GM21825 (cell line): ENCODE data around the gene PPP1R3D.
"Not testable (repeated sequence)": the region's sequence is repeated elsewhere in the genome, so short reads cannot be mapped to it uniquely, and the experiment has no call there.

ENCODE experiments used
- ATAC-seq: cut with Tn5 transposase; IDR thresholded peaks from one replicate; pipeline ENCODE4 v1.9.1; 2021; ENCODE audit warnings: mild to moderate bottlenecking, moderate library complexity; ENCODE audit not compliant: unreplicated experiment

PPP1R3D gene, protein sequence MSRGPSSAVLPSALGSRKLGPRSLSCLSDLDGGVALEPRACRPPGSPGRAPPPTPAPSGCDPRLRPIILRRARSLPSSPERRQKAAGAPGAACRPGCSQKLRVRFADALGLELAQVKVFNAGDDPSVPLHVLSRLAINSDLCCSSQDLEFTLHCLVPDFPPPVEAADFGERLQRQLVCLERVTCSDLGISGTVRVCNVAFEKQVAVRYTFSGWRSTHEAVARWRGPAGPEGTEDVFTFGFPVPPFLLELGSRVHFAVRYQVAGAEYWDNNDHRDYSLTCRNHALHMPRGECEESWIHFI

DNA sequence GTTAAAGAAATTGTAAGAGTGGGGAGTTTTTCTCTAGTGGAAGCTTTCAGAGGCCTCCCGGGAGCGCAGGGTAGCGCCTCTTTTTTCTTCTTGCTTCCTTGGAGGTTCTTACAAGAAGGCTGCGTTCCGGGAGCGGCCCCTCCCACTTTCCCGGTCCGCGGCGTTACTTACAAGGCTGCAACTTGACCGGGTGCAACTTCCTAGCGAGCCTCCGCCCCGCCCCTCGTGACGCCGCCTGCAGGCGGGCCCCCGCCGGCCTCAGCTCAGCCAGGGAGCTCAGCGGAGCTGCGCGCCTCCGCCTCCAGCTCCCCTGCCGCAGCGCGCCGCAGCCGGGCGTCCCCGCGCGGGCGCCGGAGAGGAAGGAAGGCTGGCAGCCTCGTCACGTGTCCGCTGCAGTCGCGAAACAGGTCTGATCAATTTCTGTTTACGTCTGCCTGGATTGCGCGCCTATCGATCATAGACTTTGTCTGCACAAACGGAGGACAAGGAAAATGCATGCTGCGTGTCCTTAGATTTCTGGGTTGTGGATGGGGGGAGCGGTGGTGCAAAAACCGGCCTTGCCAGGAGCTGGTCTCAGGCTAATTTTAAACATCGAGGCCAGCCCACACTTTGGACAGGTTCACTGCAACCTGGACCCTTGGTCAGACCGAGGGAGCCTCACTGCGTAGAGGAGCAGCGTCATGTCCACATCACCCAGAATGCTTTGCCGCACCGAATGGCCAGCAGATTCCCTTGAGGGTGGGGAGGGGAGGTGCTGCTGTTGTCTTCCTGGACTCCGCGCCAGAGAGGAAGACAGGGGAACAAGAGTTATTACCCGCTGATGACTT, at the start of gene PPP1R3D, which contains the start of gene FAM217B:
TSS of gene PPP1R3D (minus strand) at position 177 of the 827 bp plus-strand sequence. CDS start 374 bp downstream, outside the sequence.
TSS of gene FAM217B (plus strand) at position 261 of the 827 bp plus-strand sequence. CDS start 3,555 bp downstream, outside the sequence.
- peak; percentile 90 for ATAC-seq

DNA sequence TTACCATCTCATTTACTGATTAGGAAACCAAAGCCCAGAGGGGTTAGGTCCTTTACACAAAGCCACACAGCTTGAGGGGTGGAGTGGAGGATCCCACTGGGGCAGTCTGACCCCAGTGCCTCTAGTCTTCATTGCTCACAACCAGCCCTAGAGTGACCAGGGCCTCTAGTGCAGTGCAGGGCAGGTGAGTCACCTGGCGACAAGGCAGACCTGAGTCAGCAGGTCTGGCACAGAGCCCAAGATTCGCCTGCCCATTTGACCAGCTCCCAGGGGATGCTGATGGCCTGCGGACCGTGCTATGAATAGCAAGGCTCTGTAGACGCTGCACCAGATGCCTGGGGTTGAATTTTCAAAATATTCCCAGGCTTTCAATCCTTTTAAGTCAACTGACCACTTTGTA, 48.0 kb upstream of the PPP1R3D start:
- ATAC-seq, result no peak

DNA sequence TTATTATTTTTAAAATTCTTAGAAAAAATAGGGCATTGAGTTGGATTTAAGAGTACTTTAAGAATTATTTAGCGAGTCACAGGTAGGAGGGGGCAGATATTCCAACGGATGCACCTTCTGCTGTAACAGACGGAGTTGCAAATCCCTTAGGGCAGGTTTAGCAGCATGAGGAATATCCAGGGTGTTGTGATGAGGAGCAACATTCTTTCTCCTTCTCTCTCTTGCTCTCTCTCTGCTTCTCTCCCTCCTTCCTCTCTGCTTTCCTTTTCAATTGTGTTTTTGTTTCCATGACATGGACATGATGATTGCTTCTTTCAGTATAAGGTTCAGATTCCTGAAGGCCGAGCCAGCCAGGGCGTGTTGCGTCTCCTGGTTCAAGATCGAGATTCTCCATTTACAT, 47.0 kb upstream of the PPP1R3D start:
- ATAC-seq, result no peak

DNA sequence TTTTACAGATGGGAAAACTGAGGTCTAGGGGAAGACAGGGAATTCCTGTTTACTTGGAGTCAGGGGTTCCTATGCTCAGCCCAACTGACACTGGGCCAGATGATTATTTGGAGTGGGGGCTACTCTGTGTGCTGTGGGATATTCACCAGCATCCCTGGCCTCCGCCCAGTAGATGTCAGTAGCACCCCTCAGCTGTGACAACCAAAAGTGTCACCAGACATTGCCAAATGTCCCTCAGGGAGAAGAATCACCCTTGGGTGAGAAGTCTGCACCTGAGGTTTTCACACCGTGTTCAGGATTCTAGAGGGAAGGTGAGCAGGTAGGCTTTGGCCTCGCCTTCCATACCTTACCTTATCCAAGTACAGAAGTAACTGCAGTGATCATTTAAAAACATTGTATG, 45.8 kb upstream of the PPP1R3D start:
- ATAC-seq, result no peak

DNA sequence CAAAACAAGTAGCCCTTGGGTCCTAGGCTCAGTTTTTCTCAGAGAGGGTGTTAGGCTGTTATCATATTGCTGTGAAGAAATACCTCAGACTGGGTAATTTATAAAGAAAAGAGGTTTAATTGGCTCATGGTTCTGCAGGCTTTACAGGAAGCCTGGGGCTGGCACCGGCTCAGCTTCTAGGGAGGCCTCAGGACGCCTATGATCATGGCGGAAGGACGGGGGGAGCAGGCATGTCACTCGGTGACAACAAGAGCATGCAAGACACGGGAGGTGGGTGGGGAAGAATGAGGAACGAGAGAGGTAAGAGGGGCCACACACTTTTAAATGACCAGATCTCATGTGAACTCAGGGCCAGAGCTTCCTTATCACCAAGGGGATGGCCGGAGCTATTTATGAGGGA, 45.1 kb upstream of the PPP1R3D start:
- no peak for ATAC-seq

DNA sequence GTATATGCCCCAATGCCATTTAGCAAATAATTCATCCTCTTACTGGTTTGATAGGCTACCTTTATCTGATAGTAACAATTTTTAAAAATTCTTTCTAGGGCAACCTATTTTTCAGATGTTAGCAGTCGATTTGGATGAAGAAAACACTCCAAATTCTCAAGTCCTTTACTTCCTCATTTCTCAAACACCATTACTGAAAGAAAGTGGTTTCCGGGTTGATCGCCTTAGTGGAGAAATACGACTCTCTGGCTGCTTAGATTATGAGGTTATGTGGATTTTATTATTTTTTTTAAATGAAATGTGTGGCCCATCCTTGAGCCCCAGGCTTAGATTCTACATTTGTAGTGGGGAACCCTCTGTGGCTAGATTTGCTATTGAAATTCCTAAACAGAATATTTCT, 44.4 kb upstream of the PPP1R3D start:
- no peak for ATAC-seq

DNA sequence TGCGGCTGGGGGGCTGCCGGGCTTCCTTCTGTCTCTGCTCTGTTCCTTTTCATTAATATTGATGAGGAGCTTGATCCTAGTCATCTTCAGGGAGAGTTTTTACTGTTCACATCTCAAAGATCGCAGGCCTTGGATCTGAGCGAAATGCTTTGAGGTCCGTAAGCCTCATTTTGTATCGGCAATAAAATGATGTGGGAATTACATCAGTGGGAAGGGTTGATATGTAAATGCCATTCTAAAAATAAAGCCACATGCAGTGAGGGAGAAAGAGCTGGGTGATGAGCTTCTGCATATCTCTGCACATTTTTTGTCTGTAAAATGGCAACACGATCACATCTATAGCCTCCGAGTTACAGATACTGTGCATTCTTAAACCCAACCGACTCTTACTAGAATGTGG, 43.0 kb upstream of the PPP1R3D start:
- no peak for ATAC-seq

DNA sequence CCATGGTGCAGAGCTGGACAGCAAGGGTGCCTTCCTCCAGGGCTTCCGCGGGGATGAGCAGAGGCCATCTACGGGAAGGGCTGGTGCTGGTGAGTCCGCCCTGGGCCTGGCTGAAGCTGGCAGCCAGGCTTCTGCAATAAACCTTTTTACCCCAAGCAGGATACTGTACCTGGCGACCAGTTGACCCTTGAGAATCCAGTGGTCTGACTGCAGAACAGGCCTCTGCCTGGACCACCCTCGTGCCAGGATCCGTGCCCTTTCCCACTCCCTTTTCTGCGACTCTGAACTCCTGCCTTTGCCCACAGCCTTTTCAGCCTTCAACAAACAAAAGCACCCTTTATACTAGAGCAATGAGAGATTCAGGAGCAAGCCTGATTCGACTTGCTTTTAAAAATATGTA, 37.0 kb upstream of the PPP1R3D start:
- no peak for ATAC-seq

DNA sequence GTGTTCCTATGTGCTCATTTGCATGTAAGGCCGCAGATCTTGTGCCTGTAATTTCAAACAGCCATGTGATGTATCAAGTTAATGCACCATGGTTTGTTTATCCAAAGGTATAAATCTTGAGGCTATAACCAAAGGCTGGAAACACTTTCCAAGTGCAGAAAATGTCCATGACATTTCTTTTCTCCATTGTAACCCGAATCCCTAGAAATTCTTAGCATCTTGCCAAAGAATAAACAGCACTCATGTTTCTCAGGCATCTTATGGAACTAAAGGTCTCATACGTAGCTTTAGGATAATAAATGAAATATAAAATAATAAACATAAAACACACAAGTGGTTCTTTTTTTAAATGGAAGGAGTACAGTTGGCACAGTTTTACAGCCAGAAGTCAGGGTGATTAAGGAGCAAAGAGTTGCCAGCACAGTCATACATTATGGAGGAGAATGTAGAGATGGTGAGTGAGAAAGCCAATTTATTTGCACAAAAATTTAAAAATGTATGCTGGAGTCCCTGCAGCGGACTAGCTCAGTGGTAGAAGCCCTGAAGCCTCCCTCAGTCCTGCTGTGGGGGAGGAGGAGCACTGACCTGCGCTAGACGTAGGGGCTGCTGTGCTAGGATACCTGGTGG, 36.2 kb upstream of the PPP1R3D start:
- no peak for ATAC-seq

DNA sequence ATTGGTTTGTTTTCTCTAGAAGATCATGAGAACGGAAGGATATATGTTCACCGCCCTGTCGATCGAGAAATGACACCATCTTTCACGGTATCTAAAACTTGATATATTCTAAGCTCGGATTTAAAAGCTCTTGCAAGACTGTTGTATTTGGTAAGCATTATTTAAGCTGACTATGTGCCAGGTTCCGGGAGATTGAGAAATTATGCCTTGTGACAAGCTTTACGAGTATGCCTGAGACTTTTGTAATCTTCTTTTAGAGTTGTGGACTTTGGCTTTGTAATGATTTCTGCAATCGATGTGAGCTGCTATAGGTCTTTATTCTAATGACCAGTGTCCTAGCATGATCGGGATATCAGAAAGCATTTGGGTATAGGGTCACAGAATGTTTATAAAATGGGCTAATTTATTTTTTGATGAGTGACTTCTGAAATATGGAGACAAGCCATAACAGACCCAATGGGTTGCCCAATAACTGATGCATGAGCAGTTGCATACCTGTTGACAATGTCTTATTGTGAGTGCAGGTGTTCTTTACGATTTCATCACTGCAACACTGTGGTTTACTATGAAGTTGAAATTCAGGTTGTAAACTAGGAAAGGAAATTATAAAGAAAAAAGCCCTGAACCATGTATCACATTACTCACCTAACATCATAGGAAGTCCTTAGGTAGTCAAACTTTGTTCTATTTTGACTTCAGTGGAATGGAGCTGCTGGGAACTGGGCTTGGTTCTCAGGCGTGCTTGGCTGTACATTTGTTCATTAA, 32.1 kb upstream of the PPP1R3D start:
- no peak for ATAC-seq

DNA sequence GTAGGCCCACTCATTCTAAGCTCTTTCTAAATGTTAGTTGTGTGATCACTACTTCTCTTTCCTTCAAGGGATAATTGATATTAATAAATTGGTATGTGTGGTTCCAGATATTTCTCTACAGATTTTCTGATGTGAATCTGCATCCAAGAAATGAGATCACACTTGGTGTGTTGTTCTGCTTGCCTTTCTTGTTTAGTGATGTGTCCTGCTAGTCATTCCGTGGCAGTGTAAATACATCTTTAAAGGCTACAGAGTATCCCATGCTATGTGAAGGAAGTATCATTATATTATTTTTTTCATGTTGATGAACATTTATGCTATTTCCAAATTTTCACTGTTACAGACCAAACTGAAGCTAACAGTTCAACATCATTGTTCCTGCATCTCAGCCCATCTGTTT, 31.3 kb upstream of the PPP1R3D start:
- ATAC-seq, result no peak

DNA sequence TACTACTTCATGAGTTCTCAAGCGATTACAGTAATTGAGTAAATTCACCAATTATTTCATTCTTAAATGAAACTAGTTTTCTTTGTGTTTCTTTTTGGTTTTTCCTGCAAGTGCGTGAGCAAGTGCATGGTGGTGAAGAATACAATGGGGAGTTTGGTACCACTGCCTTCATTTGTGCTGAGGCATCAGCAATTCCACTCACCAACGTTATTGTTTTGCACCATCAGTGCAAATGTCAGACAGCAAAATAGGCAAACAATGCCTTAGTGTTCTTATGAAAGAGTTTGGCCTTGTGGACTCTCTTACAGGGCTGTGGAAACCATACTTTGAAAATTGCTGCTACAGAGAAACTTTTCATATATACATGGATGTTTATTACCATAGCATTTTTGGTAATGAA, 26.3 kb upstream of the PPP1R3D start:
- ATAC-seq, result no peak

DNA sequence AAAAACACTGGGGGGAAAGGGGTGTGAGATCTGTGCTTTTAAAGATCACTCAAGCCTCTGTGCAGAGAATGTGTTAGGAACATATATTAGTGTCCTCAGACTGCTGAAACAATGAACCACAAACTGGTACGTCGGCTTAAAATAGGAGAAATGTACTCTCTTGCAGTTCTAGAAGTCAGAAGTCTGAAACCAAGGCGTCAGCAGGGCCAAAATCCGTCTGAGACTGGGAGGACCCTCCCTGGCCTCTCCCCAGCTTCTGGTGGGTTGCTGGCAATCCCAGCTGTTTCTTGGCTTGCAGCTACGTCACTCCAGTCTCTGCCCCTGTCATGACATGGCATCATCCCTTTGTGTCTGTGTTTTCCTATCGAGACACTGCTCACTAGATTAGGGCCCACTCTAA, 22.1 kb upstream of the PPP1R3D start:
- ATAC-seq, result no peak

DNA sequence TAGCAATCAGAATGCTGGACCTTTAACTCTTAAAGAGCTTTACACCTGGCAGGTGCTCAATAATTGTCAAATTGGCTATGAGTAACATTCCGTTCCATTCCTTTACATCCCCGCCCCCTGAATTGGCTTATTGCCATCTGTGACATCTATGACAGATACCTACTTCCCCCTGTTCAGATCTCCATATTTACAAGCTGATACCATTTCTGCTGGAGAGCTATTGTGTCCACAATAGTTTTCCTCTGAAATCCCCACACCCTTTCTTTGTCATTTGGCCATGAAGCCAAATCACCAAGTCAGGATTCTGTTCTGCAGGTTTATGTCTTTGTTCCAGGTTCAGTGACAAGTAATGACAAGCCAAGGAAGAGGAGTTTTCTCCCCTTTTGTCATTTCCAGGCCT, 21.3 kb upstream of the PPP1R3D start:
- no peak for ATAC-seq

DNA sequence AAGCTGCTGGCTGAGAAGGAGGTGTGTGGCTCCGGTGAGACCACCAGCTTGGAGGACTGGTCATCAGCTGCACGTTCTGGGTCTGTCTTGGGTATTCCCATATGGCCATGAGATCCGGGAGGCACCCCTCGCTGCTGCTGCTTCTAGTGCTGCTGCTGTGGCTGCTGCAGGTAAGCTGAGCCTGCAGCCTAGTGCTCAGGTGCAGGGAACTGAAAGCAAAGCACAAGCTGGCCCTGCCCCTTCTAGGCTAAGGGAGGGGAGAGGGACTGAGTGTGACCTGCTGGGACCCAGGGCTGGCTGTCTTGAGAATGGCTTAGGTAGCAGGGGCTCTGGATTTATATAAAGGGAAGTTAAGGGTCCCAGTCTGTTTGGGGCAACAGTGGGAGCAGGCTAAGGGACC, 18.5 kb upstream of the PPP1R3D start:
- ATAC-seq, result no peak

DNA sequence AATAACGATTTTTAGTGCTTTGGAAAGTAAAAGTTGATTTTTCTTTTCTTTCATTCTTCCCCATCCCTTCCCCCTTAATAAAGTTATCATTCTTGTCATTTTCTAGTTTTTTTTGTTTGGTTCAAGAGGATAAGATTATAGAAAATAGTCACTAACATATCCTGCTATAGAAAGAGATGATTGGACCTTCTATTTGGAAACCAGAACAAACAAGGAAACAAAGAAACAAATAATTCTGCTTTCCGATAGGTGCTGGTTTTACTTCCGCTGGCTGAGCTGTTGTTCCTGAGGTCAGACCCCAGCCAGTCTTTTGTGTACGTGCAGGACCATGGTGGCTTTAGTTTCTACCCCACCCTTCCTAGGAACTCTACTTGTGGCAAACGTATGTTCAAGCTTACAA, 18.0 kb upstream of the PPP1R3D start, which contains the start of gene CDH26:
TSS of gene CDH26 (plus strand) at position 301 of the 400 bp plus-strand sequence. CDS start 304 bp downstream, outside the sequence.
- ATAC-seq, result no peak

DNA sequence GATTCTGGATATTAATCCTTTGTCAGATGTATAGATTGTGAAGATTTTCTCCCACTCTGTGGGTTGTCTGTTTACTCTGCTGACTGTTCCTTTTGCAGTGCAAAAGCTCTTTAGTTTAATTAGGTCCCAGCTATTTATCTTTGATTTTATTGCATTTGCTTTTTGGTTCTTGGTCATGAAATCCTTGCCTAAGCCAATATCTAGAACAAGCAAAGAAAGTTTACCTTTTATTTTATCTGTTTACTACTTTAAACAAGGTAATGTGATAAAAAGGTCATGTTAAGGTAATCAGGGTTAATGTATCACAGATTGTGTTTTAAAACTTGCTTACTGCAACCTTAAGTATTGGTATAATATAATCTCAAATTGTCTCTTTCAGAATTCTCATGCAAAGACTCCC, 17.5 kb upstream of the PPP1R3D start:
- ATAC-seq, result not testable (repeated sequence)

DNA sequence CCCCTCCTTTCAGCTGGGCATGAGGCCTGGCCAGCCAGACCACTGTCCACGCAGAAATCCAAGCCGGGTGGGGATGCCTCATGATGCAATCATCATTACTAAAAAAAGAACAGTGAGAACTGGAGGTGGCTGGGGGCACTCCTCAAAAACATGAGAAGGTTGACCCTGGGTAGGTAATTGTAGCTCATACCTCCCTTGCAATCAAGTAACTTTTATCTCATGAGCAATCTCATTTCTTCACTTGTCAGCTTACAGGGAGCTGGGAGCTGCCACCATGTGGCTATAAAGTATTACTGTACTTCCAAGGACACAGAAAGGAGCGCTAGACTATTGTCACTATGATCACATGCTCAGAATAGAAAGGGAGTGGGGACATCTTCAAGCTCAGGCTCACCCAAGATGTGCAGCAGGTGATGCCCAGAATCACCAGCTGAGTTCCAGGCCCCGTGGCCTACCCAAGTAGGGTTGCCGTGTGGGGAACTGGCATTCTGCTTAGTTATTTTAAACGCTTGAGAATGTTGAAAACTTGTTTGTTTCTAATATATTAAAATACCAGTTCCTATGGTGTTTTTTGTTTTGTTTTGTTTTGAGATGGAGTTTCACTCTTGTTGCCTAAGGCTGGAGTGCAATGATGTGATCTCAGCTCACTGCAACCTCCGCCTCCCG, 15.2 kb upstream of the PPP1R3D start:
- no peak for ATAC-seq

DNA sequence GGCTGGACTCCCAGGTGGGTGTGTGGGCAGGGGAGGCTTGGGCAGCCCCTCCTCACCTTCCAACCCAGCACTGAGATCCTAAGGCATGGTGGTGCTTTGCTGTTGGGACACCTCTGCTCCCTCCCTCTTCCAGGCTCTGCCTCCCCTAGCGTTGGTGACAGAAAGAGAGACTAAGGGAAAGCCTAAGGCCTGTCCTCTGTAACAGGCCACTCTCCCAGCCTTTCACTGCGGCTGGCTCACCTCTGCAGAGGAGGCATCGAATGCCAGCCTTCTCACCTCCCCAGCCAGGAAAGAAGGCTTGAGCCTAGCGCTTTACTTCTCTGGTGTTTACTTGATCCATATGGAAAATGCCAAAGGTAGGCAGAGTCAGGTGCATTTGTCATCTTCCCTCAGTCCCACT, 14.6 kb upstream of the PPP1R3D start:
- no peak for ATAC-seq

DNA sequence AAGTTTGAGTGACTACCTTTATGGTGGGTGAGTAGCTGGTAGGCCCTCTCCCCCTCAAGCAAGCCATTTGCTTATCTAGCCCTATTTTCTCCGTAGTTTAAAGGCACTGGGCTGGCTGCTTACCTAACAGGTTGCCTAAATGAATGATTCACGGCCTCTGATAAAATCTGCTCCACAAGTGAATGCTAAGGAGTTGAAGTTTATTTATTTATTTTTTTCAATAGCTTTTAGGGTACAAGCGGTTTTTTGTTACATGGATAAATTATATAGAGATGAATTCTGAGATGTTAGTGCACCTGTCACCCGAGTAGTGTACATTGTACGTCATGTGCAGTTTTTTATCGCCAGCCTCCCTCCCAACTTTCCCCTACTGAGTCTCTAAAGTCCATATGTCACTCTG, 9.8 kb upstream of the PPP1R3D start:
- ATAC-seq, result no peak
